ENCODE data around the gene PRKCQ.

DNA sequence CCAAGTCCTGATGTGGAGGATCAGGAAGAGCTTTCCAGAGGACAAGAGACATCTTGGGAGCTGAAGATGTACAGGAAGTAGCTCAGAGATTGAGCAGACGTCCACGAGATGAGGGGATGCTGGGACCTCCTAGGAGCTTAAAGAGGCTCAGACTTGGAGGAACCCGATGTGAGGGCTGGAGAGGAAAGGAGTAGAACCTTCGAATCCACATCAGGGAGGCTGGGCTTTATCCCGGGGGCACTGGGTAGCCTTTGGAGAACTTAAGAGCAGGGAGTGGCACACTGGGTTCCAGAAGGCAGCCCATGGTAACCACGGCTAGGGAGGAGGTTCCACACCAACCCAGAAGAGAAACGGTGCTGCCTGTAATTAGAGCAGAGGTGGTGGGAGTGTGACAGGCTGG is 10.8 kb downstream of the PRKCQ start:
- TF ChIP-seq, protein P1, sequence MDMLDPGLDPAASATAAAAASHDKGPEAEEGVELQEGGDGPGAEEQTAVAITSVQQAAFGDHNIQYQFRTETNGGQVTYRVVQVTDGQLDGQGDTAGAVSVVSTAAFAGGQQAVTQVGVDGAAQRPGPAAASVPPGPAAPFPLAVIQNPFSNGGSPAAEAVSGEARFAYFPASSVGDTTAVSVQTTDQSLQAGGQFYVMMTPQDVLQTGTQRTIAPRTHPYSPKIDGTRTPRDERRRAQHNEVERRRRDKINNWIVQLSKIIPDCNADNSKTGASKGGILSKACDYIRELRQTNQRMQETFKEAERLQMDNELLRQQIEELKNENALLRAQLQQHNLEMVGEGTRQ (IDR thresholded peaks at IDR 0.05; ENCODE audit: low read length), result no peak
- TF ChIP-seq KDM5A (IDR thresholded peaks at IDR 0.05; ENCODE audit: low read length), result no peak
- TF ChIP-seq, protein P2, sequence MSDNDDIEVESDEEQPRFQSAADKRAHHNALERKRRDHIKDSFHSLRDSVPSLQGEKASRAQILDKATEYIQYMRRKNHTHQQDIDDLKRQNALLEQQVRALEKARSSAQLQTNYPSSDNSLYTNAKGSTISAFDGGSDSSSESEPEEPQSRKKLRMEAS (IDR thresholded peaks at IDR 0.05), result no peak
- TF ChIP-seq YY1 (IDR thresholded peaks at IDR 0.05; ENCODE audit: low read depth, low read length), result no peak
- TF ChIP-seq POU5F1 (IDR thresholded peaks at IDR 0.05; ENCODE audit: low read depth, low read length), result no peak
- TF ChIP-seq, protein P3, sequence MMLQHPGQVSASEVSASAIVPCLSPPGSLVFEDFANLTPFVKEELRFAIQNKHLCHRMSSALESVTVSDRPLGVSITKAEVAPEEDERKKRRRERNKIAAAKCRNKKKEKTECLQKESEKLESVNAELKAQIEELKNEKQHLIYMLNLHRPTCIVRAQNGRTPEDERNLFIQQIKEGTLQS (IDR thresholded peaks at IDR 0.05; ENCODE audit: insufficient read depth, low read depth, low read length), result no peak
- TF ChIP-seq, protein P4, sequence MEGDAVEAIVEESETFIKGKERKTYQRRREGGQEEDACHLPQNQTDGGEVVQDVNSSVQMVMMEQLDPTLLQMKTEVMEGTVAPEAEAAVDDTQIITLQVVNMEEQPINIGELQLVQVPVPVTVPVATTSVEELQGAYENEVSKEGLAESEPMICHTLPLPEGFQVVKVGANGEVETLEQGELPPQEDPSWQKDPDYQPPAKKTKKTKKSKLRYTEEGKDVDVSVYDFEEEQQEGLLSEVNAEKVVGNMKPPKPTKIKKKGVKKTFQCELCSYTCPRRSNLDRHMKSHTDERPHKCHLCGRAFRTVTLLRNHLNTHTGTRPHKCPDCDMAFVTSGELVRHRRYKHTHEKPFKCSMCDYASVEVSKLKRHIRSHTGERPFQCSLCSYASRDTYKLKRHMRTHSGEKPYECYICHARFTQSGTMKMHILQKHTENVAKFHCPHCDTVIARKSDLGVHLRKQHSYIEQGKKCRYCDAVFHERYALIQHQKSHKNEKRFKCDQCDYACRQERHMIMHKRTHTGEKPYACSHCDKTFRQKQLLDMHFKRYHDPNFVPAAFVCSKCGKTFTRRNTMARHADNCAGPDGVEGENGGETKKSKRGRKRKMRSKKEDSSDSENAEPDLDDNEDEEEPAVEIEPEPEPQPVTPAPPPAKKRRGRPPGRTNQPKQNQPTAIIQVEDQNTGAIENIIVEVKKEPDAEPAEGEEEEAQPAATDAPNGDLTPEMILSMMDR (IDR thresholded peaks at IDR 0.05; ENCODE audit: control extremely low read depth in 1 of 3, insufficient read depth in 1 of 3, low read depth in 1 of 3, low read length in 3 of 3), result no peak
